ENCODE measurements around the gene TRIM47.

The TRIM47 gene

DNA sequence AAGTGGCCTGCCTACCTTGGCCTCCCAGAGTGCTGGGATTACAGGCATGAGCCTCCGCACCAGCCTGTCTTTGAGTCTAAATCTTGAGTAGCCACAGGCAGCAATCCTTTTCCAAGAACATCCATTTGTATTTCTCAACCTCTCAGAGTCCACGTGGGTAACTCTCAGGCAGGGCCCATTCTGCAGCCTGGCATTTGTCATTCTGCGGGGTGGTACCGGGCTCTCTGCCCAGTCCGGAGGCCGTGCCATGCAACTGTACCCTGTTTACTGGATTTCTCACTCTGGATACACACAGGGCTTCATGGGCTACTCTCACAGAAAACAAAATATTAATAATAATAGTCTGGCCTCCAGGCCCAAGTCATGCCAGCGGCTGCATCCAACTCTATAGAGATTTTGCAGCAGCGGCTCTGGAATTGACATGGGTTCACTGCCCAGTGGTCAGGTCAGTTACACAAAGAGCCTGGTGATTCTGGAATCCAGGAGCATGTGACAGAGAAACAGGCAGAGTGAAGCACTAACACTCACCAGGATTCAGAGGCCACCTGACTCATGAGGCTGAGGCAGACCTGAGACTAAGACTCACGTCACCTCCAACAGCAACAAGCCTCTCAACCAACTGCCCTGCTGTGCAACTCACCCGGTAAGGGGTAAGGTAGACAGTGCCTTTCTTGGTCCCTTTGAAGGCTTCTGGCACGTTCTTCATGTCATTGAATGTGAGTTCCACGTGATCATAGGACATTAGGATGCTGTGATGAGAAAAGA is 27.3 kb downstream of the TRIM47 start:
- DNase-seq (ENCODE audit: low spot score in 2 of 2), result no peak
- peaks cover 28% of the 10 kb centered on the region for H3K4me1 Mint-ChIP-seq
- no peak overlapping the region for H3K4me3 Mint-ChIP-seq
- peaks cover 70% of the 10 kb centered on the region for H3K36me3 Mint-ChIP-seq
- H3K27ac Mint-ChIP-seq, result no peak overlapping the region
- ATAC-seq, result no peak
- no peaks in the 10 kb centered on the region for H3K9me3 Mint-ChIP-seq

DNA sequence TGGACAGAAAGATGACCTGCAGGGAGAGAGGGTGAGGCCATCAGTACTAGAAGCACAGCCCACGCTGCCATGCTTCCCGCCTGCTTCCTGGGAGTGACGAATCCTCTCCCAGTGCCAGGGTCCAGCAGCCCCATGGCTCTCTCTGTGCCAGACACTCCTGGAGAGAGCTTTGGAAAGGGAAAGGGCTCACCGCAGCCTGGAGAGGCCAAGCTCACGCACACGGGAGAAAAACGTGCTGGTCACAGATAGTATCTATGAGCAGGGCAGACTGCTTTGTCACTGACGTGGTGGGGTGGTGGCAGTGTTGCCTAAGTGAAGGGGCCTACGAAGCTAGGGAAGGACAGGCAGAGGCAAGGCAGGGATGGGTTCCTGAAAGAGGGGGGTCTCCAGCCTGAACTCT is 28.7 kb downstream of the TRIM47 start:
- H3K4me3 Mint-ChIP-seq, result no peak overlapping the region
- H3K27ac Mint-ChIP-seq, result no peak overlapping the region
- ATAC-seq (no peak), DNase-seq (ENCODE audit: low spot score in 2 of 2) (no peak)
- no peaks in the 10 kb centered on the region for H3K9me3 Mint-ChIP-seq
- H3K36me3 Mint-ChIP-seq, result peaks cover 81% of the 10 kb centered on the region
- peaks cover 39% of the 10 kb centered on the region for H3K4me1 Mint-ChIP-seq

DNA sequence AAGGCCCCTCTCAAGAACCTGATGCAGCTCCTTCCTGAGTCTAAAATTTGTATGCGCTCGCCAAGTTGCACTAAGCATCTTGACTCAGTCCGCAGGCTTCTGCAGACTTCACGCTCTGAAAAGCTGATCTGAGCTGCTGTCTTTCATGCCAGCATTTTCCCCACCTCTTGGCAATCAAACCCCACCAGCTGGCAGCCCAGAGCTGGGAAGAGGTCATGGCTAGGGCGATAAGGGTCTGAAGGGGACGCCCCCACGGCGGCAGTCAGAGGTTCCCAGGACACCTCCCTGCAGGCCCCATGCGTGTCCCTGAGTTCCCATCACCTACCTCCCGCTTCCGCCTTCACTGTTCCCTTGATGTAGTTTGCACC is 29.1 kb downstream of the TRIM47 start:
- DNase-seq (ENCODE audit: low spot score in 2 of 2) (no peak), ATAC-seq (no peak)
- no peak overlapping the region for H3K4me3 Mint-ChIP-seq
- H3K4me1 Mint-ChIP-seq, result peaks cover 35% of the 10 kb centered on the region
- H3K9me3 Mint-ChIP-seq, result no peaks in the 10 kb centered on the region
- H3K36me3 Mint-ChIP-seq, result peaks cover 81% of the 10 kb centered on the region
- H3K27ac Mint-ChIP-seq, result no peak overlapping the region

DNA sequence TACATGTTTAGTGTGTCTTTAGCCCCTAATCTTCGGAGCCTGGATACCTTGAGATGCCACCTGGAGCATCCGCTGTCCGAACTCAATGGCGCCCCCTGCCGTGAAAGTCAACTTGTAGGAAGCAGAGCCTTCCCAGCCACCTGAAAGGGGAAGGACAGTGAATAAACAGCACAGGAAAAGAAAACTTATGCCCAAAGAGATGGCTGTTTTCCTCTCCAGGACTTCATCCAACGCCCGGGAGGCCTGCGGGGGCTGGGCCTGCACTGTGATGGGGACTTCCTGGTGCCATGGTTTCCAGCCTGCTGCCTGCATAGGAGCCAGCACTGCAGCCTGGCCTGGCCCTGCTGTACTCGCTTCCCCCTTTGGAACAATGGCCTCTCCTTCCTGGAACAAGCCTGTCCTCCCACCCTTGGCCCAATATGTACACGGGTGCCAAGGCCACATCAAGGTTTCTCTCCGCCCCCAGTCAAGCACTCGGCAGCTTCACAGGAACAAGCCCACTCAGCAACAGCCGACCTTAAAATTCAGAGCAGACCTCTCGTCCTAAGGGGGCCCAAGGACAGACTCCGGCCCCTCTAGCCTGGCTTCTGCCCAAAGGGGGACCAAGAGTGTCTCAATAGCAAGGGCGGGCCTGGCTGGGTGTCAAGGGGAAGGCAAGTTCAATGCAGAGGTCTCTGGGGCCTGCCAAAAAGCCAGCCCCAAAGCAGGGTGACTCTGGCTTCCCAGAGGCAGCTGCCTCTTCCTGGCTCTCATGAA is 29.7 kb downstream of the TRIM47 start:
- Mint-ChIP-seq H3K36me3 (peaks cover 81% of the 10 kb centered on the region), H3K27ac (no peak overlapping the region), H3K9me3 (no peaks in the 10 kb centered on the region), H3K4me3 (no peak overlapping the region), H3K4me1 (peaks cover 32% of the 10 kb centered on the region)
- ATAC-seq, result peak; percentile 36
- DNase-seq (ENCODE audit: low spot score in 2 of 2), result peak; percentile 76 to 88

DNA sequence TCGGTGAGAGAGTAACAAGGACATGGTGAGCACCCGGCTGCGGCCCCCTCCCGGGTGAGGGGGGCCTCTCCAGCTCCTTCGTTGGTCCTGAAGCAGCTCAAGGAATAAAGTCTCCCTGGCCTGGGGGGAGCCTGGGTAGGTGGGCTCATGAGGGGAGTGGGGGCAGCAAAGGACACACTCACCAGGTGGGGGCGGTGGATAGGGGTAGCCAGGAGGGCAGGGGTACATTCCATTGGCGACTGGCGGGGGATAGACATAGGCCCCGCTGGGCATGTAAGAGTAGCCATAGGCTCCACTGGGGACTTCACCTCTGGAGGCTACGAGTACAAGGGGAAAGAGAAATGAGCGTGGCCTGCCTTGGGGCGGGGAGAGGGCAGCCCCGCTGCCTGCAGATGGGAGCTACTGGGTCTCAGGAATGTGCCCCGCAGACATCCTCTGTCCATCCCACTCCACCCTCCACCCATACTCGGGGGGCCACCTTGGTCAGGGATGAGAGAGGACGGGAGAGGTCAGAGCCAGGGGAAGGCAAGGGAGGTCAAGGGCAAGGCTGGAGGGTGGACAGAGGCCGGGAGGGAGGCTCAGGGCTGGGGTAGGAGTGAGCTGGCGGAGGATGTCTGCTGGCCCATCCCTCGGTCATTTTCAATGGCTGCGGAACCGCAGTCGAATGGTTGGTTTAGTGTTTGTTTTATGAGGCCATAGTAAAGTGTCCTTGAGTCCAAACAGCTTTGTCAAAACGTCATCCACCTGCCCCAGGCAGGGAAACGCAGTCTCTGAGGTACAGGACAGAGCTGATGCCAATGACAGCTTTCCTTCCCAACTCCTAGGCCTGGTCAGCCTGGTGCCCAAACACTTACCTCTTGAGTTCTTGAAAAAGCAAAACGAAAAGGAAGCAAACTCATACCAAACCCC is 30.5 kb downstream of the TRIM47 start:
- no peak for ATAC-seq
- DNase-seq (ENCODE audit: low spot score in 2 of 2), result no peak
- Mint-ChIP-seq H3K36me3 (peaks cover 87% of the 10 kb centered on the region), H3K27ac (no peak overlapping the region), H3K4me3 (no peak overlapping the region), H3K9me3 (no peaks in the 10 kb centered on the region), H3K4me1 (peaks cover 24% of the 10 kb centered on the region)

DNA sequence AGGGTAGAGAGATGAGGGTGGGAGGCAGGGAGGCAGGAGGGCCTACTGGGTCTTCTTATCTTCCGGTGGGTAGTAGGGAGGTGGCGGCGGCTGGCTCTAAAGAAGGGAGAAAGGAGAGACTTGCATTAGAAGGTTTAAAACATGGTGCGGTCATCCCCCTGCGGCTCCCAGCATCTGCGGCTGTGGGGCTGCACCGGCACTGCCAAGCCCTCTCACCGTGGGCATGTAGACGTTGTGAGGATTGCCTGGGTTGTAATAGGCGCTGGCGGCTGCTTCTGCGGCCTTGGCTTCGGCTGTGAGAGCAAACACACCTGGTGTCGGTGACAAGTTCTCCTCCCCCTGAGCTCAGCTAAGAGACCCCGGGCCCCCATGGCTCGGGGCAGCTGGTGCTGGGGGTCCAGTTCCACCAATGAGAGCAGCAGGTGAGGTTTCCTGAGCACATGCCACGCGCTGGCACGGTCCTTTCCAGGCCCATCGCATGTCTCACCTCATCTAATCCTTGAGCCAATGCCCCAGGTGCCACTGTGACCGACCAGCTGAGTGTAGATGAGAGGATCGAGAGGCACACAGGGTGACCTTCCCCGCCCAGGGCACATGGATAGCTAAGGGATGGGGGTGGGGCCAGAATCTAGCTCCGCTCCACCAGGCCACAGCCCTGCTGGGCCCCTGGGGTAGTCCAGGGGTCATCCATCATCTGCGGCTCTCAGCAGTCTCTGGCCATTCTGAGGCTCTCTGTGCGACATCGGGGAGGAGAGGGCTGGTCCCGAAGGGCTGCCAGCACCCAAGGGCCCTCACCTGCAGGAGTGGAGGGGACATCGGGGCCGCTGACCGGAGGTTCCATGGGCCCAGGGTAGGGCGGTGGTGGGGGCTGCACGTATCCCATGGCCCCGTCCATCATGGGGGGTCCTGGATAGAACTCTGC is 31.4 kb downstream of the TRIM47 start:
- Mint-ChIP-seq H3K4me1 (peaks cover 24% of the 10 kb centered on the region), H3K36me3 (peaks cover 85% of the 10 kb centered on the region), H3K4me3 (no peak overlapping the region), H3K9me3 (no peaks in the 10 kb centered on the region), H3K27ac (peak overlapping the region; percentile 96)
- ATAC-seq (no peak), DNase-seq (ENCODE audit: low spot score in 2 of 2) (no peak)

DNA sequence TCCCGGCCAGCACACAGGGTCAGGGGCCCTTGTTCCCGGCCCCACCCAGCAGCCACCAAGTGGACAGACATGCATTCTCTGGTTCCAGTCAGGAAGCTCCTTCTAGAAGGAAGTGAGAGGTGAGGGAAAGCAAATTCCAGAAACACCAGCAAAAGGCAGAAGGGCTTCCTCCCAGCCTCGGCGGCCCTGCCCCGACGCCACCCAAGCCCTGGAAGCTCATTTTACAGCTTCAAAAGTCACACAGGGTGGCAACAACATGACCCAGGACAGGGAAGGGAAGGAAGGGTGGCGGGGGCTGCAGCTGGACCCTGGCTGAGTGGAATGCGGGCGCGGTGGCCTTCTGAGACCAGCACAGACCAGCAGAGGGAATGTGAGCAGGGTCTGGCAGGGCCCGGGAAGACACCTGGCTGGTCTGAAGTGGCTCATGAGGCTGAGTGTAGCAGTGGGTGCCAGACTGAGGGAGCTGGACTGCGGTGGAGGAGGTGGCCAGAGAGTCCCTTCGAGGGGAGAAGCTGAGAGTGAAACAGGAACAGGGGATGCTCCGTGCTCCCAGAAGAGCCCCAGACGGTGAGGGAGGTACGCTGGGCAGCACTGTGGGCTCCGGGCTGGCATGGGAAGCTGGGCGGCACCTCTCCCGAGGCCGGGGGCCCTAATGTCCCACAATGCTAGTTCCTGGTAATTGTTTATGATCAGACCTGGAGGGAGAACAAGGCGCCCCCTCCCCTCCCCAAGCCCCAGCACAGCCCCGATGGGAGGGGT is 32.3 kb downstream of the TRIM47 start:
- no peaks in the 10 kb centered on the region for H3K9me3 Mint-ChIP-seq
- no peak for DNase-seq (ENCODE audit: low spot score in 2 of 2)
- peak overlapping the region; percentile 96 for H3K27ac Mint-ChIP-seq
- ATAC-seq, result no peak
- H3K4me3 Mint-ChIP-seq, result no peak overlapping the region
- H3K4me1 Mint-ChIP-seq, result peaks cover 26% of the 10 kb centered on the region
- H3K36me3 Mint-ChIP-seq, result peaks cover 85% of the 10 kb centered on the region

DNA sequence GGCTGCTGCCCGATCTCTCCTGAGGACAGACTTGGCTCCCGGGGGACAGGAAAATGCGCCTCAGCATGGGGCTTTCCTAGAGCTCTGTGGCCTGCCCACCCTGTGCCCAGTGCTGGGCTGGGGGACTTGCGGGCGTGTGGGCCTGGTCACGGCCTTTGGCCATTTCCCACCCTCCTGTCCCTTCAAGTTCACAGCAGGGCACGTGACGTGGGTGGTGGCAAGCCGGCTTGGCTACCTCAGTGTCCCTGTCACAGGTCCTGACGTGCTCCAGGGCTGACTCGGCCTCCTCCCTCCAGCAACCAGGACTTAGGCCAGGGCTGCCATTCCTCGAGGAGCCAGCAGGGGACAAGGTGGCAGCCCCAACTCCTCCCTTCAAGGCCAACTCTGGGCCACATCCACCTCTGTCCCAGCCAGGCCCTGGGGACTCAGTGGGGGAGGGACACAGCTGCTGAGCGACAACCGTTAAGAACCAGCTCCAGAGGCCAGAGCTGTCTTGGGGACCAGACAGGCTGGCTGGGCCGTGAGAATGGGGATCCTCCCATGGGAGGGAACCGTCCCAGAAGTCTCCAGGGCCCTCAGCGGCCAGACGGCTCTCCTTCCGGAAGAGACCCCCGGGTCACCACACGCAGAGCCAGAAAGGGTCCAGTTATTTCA is 33.2 kb downstream of the TRIM47 start:
- H3K27ac Mint-ChIP-seq, result peak overlapping the region; percentile 96
- peaks cover 26% of the 10 kb centered on the region for H3K4me1 Mint-ChIP-seq
- H3K4me3 Mint-ChIP-seq, result peak overlapping the region; percentile 86
- DNase-seq (ENCODE audit: low spot score in 2 of 2), result peak; percentile 53 to 77
- peaks cover 85% of the 10 kb centered on the region for H3K36me3 Mint-ChIP-seq
- H3K9me3 Mint-ChIP-seq, result no peaks in the 10 kb centered on the region
- peak; percentile 75 for ATAC-seq

DNA sequence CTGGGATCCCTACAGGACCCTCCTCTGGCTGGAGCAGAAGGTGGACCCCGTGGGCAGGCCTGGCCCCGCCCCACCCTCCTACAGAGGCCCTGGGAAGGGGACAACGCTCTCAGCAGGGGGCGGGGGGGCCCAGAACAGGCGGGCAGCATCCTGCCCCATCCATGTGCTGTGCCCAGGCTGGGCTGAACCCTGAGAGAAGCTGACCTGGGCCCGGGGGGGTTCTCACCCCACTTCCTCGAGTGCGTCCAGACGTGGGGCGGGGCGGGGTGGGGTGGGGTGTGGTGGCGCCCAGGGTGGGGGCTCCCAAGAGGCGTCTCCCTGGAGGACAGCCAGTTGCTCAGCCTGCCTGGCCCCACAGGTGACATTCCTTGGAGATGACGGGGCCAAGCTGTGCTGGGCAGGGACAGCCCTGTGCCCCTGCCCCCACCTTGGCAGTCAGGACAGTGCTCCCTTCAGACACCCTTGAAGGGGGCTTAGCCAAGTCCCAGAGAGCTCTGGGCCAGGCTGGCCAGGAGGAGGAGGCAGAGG is 33.8 kb downstream of the TRIM47 start:
- DNase-seq (ENCODE audit: low spot score in 2 of 2), result no peak
- peak overlapping the region; percentile 96 for H3K27ac Mint-ChIP-seq
- H3K36me3 Mint-ChIP-seq, result peaks cover 85% of the 10 kb centered on the region
- peak overlapping the region; percentile 86 for H3K4me3 Mint-ChIP-seq
- ATAC-seq, result peak; percentile 40
- peaks cover 26% of the 10 kb centered on the region for H3K4me1 Mint-ChIP-seq
- H3K9me3 Mint-ChIP-seq, result no peaks in the 10 kb centered on the region

DNA sequence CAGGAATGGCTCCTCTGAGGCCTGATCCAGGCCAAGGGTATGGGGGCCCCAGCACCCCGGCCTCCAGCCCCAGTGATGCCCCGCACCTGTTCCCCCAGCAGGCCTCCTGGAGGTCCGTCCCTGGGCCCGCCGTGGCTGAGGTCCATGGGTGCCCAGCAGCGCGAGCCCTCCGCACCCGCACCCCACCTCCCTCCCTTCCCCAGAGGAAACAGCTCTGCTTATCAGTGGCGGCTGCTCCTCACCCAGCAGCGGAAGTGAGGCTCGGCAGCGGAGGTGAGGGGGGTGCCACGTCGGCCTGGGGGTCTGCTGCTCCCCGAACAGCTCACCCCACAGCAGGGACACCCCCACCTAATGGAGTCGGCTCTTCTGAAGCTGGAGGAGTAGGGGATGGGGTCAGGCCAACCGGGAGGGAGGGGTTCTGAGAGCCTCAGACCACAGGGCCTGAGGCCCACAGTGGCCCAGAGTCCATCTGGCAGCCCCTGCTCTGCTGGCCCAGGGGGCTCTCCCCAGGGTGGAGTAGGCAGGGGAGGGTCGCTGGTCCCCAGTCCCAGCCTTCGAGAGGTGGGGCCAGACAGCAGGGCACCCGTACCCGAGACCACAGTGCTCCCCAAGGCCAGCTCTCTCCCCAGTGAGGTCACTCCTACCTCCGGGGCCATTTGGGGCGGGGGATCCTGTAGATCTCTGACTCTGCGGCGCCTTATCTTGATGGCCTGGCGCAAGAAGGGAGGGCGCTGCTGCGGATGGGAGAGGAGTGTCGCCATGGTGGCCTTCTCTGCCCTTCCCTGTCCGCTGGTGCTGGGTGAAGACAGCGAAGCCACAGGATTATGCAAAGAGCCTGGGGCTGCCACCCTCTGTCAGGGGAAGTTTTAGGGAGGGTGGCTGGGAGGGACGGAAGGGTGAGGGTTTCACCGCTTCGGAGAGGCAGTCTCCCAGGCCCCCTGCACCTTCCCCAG is 34.5 kb downstream of the TRIM47 start, which contains the start of gene UNC13D:
Gene UNC13D (minus strand): TSS at position 828 of the 953 bp plus-strand sequence. CDS start 67 bp downstream, at position 761.
- H3K27ac Mint-ChIP-seq, result peak within 1 kb of the TSS; percentile 96
- peak within 1 kb of the TSS; percentile 86 for H3K4me3 Mint-ChIP-seq
- peaks cover 26% of the 10 kb centered on the region for H3K4me1 Mint-ChIP-seq
- ATAC-seq (peak; percentile 73), DNase-seq (ENCODE audit: low spot score in 2 of 2) (peak in 1 of 2 donors; percentile 78)
- peaks cover 85% of the 10 kb centered on the region for H3K36me3 Mint-ChIP-seq
- H3K9me3 Mint-ChIP-seq, result no peaks in the 10 kb centered on the region

DNA sequence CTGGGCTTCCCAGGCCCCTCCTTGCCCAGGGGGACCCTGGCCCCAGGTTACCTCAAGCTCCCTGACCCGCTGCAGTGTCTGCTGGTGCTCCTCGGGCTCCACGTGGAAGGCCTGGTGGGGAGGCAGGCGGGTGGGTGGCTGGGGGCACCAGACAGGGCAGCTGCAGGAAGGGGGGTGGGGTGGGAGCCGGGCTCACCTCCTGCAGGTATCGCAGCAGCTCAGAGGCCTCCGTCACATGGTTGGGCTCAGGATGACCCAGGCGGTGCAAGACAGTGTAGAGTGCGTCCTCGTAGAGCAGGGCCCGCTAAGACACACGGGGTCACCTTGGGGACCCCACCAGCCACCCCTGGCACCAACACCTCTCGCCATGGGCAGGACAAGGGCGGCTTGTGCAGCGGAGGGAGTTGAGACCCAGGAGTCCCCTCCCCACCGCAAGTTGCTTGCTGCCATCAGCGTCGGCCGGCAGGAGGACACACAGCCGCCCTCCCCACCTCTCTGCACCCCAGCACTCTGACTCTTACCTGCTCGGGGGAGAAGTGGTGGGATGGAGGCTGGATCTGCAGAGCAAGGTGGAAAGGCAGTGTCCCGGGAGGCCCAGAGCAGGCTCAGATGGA is 35.3 kb downstream of the TRIM47 start:
- Mint-ChIP-seq H3K4me1 (peaks cover 21% of the 10 kb centered on the region), H3K36me3 (peaks cover 85% of the 10 kb centered on the region), H3K4me3 (peak overlapping the region; percentile 86), H3K27ac (peak overlapping the region; percentile 96), H3K9me3 (no peaks in the 10 kb centered on the region)
- ATAC-seq (peak; percentile 25), DNase-seq (ENCODE audit: low spot score in 2 of 2) (no peak)

DNA sequence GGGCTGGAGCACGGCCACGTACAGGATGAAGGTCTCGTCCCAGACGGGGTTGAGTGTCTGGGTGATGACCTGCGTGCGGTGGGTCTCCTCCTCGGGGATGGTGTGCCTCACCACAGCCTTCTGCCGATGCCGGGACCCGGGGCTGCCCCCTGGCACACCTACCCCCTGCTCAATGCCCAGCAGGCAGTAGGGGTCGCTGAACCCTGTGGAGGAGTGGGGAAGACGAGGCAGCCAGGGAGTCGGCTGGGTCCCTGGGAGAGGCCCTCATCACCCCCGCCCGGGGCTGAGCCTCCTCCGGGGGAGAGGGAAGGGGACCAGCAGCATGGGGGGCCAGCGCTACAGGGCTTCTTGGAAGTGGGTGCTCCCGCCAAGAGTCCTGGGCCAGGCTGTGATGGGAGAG is 36.0 kb downstream of the TRIM47 start:
- no peak for DNase-seq (ENCODE audit: low spot score in 2 of 2)
- peaks cover 21% of the 10 kb centered on the region for H3K4me1 Mint-ChIP-seq
- H3K9me3 Mint-ChIP-seq, result no peaks in the 10 kb centered on the region
- ATAC-seq, result no peak
- peaks cover 85% of the 10 kb centered on the region for H3K36me3 Mint-ChIP-seq
- peak overlapping the region; percentile 86 for H3K4me3 Mint-ChIP-seq
- peak overlapping the region; percentile 86 for H3K27ac Mint-ChIP-seq

All from stimulated activated effector memory CD8-positive, alpha-beta T cell treated with anti-CD3 and anti-CD28 coated beads, Interleukin-12 subunit alpha, Interleukin-12 subunit beta, amount 100 ng/mL, for 72 hours (primary cell).